ENCODE data around the gene HOXD11.

HOXD11 gene

DNA sequence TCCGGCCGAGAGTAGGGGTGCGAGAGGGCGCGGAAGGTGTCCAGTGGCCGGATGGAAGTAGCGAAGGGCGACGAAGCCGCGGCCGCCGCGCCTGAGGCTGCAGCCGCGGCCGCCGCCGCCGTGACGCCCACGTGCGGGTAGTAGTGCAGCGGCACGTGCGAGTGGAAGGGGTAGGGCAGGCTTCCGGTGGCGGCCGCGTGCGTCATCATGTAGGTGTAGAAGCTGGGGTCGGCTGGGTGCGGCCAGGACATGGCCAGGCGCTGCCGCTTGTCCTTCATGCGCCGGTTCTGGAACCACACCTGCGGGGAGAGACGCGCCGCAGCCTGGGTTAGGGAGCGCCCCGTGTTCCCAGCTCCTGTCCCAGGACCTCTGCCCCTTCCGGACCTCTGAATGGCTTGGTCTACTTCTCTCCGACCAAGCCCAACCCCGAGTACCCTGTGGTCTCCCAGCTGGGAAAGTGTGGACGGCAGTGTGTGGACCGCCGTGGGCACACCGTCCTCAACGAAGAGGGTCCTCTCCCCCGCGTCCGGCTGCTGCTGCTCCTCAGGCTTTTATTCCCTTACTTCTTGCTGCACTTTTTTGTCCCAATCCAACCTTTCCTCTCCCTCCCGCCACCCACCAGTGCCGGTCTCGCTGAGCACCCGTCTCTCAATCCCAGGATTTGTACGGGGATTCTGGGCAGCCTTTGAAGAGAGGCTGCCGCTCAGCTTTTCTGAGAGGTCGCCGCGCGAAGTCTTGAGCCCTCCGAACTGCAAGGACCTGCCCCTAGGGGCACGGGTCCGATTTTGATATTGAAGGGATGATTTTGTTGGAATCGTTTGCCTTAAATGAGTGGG, 26.3 kb upstream of the HOXD11 start:
- FAIRE-seq (no peak), DNase-seq (ENCODE audit: extremely low spot score, insufficient read length, low read depth) (no peak)

DNA sequence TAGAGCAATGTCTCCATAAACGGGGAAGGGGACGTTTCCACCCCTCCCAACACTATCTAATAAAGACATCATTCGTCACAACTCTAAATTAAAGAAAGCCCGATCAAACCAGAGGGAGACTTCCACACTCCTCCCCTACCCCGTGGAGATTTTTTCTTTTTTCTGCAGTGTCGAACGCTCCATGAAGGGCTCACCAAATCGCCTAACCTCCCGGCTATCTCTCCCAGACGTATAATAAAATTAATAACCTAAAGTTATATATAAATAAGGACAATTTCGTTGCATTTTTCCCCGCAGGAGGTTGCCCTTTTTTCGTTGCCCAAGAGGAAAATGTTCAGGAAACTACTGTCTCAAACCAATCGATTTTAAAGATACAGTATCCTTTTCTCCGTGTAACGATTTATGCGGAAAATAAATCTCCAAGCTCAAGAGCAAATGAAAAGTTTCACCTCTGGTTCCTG, 25.7 kb upstream of the HOXD11 start:
- FAIRE-seq, result no peak
- no peak for DNase-seq (ENCODE audit: extremely low spot score, insufficient read length, low read depth)

DNA sequence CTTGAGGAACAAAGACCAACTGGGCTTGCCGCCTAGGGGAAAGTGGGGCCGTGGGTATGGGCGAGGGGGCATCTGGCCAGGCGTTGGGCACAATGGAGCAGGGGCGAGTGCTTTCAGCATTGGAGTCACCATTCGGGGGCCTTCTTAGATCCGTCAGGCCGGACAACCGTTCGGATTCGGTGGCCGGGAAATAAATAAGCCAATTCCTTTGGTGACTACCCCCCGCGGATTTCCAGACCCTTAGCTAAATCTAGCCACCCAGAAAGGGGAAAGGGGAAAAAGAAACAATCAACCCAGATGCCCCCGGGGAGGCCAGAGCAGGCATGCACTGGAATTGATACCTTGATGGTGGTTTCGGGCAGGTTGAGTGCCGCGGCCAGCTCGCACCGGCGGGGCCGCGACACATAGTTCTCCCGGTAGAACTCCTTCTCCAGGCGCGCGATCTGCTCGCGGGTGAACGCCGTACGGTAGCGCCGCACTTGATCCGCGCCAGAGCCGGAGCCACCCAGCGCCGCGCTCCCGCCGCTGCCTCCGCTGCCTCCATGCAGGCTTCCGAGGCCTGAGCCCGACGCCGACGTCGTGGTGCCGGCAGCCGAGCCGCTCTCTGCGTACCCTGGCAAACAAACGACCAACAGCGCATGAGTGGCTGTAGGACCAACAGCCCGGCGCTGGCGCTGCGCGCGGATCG, 25.1 kb upstream of the HOXD11 start:
- DNase-seq (ENCODE audit: extremely low spot score, insufficient read length, low read depth), result no peak
- no peak for FAIRE-seq

DNA sequence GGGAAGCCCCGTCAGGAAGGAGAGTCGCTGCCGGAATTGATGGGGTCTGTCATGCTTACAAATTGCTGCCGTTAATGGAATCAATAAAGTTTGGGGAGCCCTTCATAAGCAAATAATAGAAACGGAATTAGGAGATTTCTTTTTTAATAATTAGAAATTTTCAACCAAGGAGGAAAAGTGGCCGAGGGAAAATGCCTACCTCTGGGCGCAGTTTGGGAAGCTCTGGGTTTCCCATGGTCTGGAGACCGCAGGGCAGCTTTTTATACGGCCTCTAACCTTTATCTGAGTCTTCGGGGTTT, 24.6 kb upstream of the HOXD11 start:
- no peak for FAIRE-seq

DNA sequence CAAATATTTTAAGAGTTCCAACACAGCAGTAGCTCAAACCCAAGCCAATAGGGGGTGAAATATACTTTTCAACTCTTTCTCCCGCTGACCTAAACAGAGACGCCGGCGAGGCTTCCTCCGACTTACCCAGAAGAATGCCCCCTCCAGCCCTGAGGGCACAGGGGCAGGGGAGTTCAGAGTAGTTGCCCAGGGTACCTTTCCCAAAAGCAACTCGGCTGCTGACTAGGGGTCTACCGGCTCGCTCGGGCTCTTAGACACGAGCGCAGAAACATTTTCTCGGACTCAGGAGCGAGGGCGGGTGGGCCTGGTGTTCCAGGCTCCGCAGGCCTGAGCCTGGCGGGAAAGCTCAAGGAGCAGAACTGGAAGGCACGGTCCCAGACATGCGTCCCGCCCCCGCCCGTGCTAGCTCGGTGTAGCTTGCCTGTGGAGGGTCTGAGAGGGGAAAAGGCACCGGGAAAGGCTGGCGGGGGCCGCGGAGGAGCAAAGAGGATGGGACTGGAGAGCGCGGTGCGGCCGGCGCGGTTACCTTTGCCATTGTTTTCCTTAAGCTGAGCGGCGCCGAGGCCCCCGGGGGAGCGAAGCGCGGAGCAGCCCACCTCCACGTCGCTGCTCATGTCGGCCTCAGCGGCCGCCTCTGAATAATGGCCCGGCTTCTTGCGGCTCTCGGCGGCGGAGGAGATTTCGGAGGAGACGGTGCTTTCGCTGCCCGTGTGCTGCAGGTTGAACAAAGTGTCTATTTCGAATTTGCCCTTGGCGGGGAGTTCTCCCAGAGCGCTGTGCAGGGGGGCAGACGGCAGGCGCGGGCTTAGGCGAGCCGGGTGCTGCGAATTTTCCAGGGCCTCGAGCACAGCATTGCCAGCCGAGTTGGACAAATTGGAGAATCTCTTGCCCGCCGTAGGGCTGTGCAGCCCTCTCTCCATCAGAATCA, 24.0 kb upstream of the HOXD11 start:
- FAIRE-seq, result no peak
- no peak for DNase-seq (ENCODE audit: extremely low spot score, insufficient read length, low read depth)

More for the DNA sequence above, 24.6 kb upstream of the HOXD11 start:
- no peak for DNase-seq (ENCODE audit: extremely low spot score, insufficient read length, low read depth)

DNA sequence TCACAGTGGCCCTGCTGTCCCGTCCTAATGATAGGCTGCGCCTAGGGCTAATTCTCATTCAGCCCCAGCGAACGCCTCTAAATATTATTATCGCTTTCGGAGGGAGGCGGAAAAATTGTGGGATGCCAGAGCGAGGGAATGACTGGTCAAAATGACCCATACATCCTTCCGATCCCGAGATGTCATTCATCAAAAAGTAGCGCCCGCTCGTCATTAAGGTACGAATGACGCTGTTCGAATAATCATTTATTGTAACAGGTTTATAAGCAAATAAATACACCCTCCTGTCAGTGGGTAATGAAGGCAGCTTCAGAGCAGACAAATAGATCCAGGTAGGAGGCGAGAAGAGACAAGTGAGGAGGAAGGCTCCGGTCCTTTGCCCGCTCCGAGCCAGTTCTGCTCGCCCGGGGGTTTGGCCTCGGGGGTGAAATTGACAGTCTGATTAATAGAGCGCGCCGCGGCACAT, 23.3 kb upstream of the HOXD11 start, which contains the start of gene EVX2:
Gene EVX2 (minus strand): TSS at position 167 of the 466 bp plus-strand sequence. CDS start 186 bp downstream, outside the sequence.
- no peak for FAIRE-seq
- no peak for DNase-seq (ENCODE audit: extremely low spot score, insufficient read length, low read depth)

DNA sequence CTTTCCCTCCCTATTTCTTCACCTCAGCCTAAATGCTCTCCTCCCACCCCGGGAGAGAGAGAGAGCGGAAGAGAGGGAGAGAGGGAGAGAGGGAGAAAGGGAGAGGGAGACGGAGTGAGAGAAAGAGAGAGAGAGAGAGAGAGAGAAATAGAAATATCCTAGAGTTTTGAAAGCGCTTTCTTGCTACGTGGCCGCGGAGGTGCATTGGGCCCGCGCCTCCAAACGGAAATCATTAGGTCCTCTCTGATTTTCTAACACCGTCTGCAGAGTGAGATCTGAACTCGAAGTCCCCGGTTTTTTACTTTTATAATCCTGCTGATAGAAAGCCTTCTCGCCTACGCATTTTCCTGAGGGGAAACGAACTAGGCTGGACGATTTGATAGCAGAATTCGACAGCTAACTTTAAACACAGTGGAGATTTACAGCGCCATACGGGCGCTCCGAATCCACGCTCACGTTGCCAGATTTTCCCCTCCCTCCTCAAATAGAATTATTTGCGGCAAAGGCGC, 22.4 kb upstream of the HOXD11 start:
- no peak for DNase-seq (ENCODE audit: extremely low spot score, insufficient read length, low read depth)

DNA sequence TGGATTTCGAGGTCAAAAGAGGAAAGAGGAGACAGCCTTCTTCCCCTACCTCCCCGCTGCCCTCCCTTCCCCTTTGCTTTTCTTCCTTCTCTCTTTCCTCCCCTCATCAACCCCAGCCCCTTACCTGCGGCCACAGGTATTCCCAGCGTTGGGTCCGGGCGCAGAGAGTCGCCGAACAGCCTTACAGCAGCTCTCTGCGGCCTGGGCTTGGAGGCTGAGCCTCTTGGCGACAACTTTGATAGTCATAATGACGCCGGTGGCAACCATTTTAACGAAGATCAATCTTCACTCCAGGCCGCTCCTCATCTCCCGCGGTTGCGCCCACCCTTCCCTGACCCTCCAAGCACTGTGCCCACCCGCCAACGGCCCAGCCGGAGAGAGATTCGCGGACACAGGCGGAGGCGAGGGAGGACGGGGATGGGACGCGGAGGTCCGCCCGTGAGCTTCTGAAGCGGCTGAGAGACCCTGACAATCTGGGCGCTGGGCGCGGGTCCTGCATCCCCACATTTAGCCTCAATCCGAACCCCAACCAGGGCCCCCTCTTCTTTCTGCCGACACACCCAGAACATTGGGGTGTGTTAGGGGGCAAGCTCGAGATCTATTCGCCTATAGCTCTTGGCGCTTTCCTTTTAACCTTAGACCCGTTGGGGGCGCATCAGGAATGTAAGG, 21.8 kb upstream of the HOXD11 start:
- DNase-seq (ENCODE audit: extremely low spot score, insufficient read length, low read depth), result no peak

More for the DNA sequence above, 22.4 kb upstream of the HOXD11 start:
- no peak for FAIRE-seq

DNA sequence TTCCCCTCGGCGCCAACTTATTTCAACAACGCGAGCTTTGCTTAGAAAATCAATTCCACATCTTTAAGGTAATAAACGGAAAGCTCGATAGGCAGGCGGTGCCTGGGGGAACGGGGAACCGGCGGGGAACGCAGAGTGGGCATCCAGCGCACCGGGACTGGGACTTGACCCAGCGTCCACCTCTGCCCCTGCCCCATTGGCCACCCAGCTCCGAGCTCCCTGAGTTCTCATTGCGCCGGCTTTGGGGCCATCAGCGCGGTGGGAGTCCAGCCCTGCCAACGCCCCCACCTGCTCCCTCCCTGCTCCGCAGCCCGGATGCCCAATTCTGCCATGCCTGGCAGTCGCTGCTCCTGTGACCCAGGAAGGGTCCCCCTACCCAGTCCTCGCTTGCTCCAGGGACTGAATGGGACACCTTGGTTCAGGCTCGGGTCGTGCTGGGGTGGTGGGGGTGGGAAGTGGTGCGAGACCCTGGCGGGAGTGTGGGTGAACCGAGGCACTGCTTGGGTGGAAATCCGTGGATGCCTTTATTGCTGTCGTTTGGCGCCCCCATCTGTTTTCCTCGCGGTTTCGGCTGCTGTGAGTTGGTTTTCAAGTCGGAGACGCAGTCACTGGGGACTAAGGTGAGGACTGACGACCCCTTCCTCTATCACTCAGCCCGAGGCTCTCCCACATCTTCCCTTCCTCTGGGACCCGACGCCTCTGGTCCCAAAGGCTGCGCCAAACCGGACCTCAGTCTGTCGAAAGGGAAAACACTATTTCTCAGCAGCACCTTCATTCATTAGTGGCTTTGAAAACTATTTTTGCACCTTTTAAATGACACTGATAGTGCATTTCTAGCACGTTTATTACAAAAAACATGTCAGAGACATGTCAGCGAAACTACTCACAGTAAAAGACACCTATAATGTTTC, 21.0 kb upstream of the HOXD11 start:
- FAIRE-seq, result no peak
- no peak for DNase-seq (ENCODE audit: extremely low spot score, insufficient read length, low read depth)

More for the DNA sequence above, 21.8 kb upstream of the HOXD11 start:
- FAIRE-seq, result no peak

DNA sequence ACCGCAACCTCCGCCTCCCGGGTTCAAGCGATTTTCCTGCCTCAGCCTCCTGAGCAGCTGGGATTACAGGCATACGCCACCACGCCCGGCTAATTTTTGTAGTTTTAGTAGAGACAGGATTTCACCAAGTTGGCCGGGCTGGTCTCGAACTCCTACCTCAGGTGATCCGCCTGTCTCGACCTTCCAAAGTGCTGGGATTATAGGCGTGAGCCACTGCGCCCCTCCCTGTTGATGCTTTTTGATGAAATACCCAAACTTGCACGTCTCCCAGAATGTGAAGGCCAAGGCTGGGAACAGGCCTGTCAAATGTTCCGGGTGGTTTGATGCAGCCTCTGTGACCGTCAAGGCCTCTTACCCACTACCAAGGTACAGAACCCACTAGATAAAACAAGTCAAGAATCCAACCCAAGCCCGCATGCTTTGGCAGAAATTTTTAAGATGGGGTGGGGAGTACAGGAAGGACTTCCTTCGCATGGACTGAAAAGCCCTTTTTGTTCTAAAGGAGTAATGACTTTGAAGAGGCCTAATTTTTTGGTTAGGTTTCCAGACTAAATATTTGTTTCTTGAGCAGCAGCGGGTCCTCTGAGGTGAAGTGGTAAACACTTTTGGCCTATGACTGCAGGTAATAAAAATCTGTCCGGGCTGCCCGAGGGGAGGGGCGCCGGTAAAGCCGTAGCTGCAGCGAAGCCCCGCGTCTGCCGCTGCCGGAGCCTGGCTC, 19.6 kb upstream of the HOXD11 start:
- FAIRE-seq, result no peak
- DNase-seq (ENCODE audit: extremely low spot score, insufficient read length, low read depth), result no peak

DNA sequence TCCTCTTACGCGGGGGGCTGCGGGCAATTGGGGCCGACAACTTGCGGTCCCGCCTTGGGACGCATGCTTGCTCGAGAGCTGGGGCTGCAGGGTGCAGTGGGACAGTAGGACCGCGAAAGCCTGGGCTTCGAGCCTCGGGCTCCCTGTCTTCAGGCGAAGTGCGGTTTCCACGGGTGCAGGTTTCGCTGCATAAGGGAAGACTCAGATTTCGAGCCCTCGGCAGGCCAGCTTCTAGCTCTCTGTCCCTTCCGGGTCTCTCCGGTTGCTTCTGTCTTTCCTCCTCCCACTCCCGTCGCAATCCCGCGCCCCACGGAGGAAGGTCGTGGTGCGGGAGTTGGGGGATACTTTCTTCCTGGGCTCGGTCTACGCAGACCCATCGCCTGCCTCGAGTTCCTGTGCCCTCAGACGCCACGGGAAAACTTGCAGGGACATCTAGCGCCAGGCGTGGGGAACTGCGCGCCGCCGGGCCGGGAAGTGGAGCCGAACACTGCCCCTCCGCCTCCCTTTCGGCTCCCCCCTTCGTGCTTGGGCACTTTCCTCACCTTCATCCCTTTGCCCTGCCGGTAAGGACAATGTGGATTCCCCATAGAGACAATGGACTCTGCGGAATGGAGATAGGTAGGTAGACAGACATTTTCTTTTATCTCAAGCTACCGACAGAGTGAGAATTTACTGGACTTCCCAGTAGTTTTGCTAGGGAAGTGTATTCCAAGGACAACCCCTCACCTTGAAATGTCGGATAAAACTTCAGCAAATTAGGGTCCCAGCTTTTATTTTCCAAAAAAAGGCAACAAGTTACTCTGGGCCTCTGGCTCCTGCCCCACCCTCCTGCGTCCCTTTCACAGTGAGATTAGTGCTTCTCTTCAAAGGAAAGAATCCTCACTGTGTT, 18.8 kb upstream of the HOXD11 start:
- DNase-seq (ENCODE audit: extremely low spot score, insufficient read length, low read depth), result no peak
- no peak for FAIRE-seq

DNA sequence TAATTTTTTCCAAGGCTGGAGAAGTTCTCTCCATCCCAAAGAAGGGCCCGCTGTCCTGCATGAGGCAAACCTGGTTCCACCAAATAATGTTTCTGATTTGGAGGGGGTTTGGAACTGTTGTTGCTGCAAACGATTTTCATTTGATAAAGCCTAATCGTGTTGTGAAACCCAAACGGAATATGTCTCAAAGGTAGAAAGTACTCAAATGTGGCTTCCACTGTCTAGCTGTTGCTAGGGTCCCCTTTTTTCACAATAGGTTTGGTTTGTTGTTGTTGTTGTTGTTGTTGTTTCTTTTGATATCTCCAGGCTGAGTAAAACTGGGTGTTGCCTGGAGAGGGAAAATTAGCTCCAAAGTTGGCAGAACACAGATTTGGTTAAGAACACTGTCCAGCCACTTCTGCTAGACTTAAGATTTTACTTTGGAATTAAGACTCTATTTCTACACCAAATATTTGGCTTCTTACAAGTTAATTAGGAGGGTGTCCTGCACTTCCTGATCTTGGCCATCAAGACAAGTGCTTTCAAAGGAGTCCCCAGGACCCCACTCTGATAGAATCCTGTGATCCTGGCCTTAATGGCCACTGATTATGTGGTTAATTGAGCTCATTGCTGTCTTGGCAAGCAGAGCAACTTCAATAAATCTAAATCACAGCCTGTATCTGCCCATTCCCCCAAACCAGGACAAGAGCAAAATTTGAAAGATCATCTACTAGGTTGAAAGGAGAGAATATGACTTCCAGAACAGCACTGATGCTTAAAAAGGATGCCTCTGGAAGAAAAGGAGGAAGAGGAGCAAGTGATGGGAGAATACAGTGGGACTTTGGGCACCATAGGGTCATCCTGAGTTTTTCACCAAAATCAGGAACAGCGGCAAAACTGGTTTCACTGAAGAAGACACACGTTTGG, 17.9 kb upstream of the HOXD11 start:
- DNase-seq (ENCODE audit: extremely low spot score, insufficient read length, low read depth) (no peak), FAIRE-seq (no peak)

DNA sequence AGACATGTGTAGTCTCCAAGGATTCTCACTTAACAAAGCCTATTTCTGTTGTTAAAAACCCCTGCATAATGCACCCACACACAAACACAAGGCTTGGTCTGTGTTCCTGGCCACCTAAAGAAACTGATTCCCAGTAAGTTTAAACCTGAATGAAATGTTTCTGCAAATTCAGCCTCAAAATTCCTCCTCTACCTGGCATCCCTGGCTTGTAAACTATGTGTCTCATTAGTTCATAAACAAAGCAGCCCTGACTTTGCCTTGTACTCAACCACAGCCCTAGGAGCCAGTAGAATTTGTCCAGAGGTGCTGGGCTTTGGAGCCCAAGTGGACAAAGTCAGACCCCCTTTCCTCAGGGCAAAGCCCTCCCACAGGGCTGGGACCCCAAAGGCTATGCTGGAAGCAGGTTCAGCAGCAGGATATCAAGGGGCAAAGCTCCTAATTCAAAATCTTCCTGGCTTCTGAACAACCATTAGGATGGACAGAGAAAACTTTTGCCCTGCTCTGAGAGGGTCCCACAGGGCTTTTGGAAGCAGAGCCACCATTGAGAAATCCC, 17.2 kb upstream of the HOXD11 start:
- DNase-seq (ENCODE audit: extremely low spot score, insufficient read length, low read depth) (no peak), FAIRE-seq (no peak)

DNA sequence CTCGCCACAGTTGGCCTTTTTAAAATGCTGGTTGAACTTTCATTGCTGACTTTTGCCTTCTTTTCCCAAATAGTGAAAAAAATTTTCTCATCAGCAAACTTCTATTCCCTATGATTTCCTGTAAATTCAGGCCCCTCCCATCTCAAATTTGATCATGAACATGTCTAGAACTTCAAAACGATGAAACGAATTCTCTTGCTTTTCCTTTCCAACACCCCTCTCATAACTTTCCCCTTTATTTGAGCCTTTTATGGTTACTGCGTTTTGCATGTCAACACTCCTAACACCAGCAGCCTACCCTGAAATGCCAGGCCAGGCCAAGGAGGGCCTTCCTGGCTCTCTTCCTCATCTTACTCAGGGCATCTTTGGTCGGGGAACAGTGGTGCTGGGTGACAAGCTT, 16.2 kb upstream of the HOXD11 start:
- FAIRE-seq, result no peak

DNA sequence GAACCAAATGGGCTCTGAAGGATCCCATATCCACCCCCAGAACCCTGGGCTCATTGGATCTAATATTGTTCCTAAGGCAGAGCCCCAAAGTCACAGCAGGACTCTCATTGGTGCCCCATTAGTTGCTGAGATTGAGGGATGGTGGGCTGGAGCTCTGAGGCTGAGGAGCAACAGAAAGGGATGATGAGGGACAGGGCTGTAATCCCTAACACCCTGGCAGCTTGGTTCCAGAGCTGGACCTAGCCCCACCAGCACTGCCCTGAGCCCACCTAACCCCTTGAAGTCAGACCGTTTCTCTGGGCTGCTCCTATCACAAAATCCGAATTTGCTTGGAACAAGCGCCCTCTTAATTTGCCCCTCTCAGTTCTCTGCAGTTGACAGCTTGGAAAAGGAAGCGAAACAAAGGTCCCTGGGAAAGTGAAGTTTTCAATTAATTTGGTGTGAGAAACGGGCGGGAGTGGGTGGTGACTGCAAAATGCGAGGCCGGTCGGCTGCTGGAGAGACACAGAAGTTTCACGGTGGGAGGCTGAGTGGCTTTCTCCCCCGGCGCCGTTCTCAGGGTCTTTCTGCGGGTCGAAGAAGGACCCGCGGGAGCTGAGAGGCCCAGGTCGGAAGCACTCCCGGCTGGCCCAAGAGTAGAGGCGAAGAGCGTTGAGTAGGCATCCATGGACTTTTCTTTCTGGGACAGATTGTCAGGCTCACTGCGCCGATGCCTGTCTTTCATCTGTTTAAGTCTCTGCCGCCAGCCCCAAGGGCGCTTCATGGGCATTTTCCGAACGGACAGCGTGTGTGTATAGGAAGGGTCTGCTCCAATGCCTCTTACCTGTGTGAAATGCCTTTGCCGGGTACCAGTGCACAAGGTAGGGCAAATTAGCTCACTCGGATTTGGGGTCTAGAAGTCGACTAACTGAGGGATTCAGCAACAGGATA, 15.5 kb upstream of the HOXD11 start:
- FAIRE-seq (no peak), DNase-seq (ENCODE audit: extremely low spot score, insufficient read length, low read depth) (no peak)

More for the DNA sequence above, 16.2 kb upstream of the HOXD11 start:
- no peak for DNase-seq (ENCODE audit: extremely low spot score, insufficient read length, low read depth)

All from GM18507 (cell line).